Activated T-helper 9 cell treated with anti-CD3 and anti-CD28 coated beads, Interleukin-2, amount 50 U/mL, for 16 hours (primary cell): ENCODE results near the gene PRELID1.

ENCODE experiments used
- DNase-seq: peaks from one replicate; pipeline ENCODE4 v3.0.0-alpha.2; 2020; ENCODE audit warnings: low read depth

The PRELID1 gene

GRCh38 chr5:177314376-177315342 is 11.1 kb downstream of the PRELID1 start:
- no peak for DNase-seq

GRCh38 chr5:177315411-177315810 is 11.8 kb downstream of the PRELID1 start:
- DNase-seq: no peak

- DNase-seq: no peak
These were observed 12.4 kb downstream of the PRELID1 start for GRCh38 chr5:177316005-177316404.

GRCh38 chr5:177317959-177318377 is 14.4 kb downstream of the PRELID1 start:
- peak; percentile 57 for DNase-seq

- DNase-seq: no peak
These were observed 16.5 kb downstream of the PRELID1 start for GRCh38 chr5:177319913-177320588.

GRCh38 chr5:177320879-177321278 is 17.3 kb downstream of the PRELID1 start:
- DNase-seq: no peak

GRCh38 chr5:177325868-177326381 is 22.3 kb downstream of the PRELID1 start:
- no peak for DNase-seq

- DNase-seq: no peak
These were observed 24.2 kb downstream of the PRELID1 start for GRCh38 chr5:177327539-177328522.

- no peak for DNase-seq
These were observed 25.1 kb downstream of the PRELID1 start for GRCh38 chr5:177328545-177329231.

GRCh38 chr5:177329883-177330282 is 26.3 kb downstream of the PRELID1 start:
- DNase-seq: no peak

- DNase-seq: no peak
These were observed 27.6 kb downstream of the PRELID1 start for GRCh38 chr5:177330991-177331842.

- no peak for DNase-seq
These were observed 28.7 kb downstream of the PRELID1 start for GRCh38 chr5:177332031-177332895.

- no peak for DNase-seq
These were observed 29.3 kb downstream of the PRELID1 start for GRCh38 chr5:177332896-177333260.

- no peak for DNase-seq
These were observed 30.0 kb downstream of the PRELID1 start for GRCh38 chr5:177333420-177334154.

- DNase-seq: no peak
These were observed 30.6 kb downstream of the PRELID1 start for GRCh38 chr5:177334155-177334551.

GRCh38 chr5:177334781-177335700 is 31.4 kb downstream of the PRELID1 start:
- no peak for DNase-seq

GRCh38 chr5:177335701-177336065 is 32.1 kb downstream of the PRELID1 start:
- no peak for DNase-seq
